RWPE1 (cell line): Measurements from ENCODE around the gene TMEM94.

ENCODE experiments used
- CTCF ChIA-PET: fragments of 350-600 bp; sonication (Branson Sonifier 250); formaldehyde crosslinking; extraction: SDS; loops from one replicate; lab custom pipeline; 2021; lab: Yijun Ruan, JAX
- POLR2A ChIA-PET: fragments of 400-600 bp; formaldehyde crosslinking; extraction: SDS; loops from one replicate; lab custom pipeline; 2020; ENCODE audit warnings: antibody characterized with exemption; ENCODE audit not compliant: low non-redundant PET; lab: Yijun Ruan, JAX
- DNase-seq: peaks from one replicate; pipeline ENCODE4 v3.0.0; 2012; ENCODE audit warnings: low spot score
- H3K27ac ChIP-seq: fragments of 450-650 bp; 2 replicates; pipeline ENCODE4 v1.5.1; 2017
- TF ChIP-seq, protein P1 (sequence below): fragments of 450-650 bp; conservative IDR thresholded peaks from 2 replicates; pipeline ENCODE4 v1.5.1; 2017; ENCODE audit warnings: low read depth, mild to moderate bottlenecking

Gene TMEM94

DNA sequence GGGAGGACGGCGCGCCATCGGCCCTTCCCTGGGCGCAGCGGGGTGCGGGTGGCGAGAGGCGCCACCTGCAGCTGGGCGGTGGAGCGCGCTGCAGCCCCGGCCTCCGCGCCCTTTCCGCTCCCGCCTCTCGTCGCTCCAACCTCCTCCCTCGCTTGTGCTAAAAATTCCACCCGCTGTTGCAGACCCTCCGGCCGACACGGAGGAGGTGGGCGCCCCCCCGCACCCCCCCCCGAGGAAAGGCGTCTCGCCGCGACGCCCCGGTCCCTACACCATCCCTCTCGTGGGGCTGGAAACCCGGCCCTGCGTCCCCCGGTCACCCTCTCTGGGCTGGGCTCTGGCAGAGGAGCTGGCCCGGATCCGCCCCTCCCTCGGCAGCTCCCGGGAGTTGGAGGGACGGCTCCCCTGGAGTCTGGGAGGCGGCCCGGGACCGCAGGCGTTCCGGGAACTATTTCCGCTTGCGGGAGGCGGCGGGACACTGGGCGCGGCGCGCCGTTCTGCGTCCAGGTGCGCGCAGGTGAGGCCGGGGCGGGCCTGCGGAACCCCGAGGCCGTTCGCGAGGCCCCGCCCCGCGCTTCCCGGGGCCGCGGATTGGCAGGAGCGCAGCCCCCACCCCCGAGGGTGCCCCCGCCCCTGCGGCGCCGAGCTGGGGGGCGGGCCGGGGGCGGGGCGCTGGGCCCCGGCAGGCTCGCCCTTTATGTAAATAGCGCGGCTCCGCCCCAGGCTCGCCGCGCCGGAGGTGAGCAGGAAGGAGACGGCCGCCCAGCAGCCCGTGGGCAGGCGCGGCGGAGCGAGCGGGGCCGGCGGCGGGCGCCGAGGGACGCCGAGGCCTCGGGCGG is 68.8 kb downstream of the TMEM94 start, which contains the start of gene LLGL2:
Gene LLGL2 (plus strand): TSS at position 728 of the 836 bp plus-strand sequence. CDS start 17,730 bp downstream, outside the sequence.
- H3K27ac ChIP-seq, result peak within 1 kb of the TSS; percentile 78
- CTCF ChIA-PET, result interaction anchor here (0.7 kb wide), 3 partner anchors 25 to 325 kb away, joined by 4 to 5 read pairs (median 4); no protein-coding TSS in a partner anchor
- TF ChIP-seq, protein P1, sequence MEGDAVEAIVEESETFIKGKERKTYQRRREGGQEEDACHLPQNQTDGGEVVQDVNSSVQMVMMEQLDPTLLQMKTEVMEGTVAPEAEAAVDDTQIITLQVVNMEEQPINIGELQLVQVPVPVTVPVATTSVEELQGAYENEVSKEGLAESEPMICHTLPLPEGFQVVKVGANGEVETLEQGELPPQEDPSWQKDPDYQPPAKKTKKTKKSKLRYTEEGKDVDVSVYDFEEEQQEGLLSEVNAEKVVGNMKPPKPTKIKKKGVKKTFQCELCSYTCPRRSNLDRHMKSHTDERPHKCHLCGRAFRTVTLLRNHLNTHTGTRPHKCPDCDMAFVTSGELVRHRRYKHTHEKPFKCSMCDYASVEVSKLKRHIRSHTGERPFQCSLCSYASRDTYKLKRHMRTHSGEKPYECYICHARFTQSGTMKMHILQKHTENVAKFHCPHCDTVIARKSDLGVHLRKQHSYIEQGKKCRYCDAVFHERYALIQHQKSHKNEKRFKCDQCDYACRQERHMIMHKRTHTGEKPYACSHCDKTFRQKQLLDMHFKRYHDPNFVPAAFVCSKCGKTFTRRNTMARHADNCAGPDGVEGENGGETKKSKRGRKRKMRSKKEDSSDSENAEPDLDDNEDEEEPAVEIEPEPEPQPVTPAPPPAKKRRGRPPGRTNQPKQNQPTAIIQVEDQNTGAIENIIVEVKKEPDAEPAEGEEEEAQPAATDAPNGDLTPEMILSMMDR, result peak; percentile 75
- DNase-seq, result peak; percentile 98
- POLR2A ChIA-PET, result interaction anchor here (0.6 to 1.6 kb wide), 10 partner anchors 9 to 876 kb away, joined by 3 to 13 read pairs (median 3); partner anchors contain the start of gene TSEN54

DNA sequence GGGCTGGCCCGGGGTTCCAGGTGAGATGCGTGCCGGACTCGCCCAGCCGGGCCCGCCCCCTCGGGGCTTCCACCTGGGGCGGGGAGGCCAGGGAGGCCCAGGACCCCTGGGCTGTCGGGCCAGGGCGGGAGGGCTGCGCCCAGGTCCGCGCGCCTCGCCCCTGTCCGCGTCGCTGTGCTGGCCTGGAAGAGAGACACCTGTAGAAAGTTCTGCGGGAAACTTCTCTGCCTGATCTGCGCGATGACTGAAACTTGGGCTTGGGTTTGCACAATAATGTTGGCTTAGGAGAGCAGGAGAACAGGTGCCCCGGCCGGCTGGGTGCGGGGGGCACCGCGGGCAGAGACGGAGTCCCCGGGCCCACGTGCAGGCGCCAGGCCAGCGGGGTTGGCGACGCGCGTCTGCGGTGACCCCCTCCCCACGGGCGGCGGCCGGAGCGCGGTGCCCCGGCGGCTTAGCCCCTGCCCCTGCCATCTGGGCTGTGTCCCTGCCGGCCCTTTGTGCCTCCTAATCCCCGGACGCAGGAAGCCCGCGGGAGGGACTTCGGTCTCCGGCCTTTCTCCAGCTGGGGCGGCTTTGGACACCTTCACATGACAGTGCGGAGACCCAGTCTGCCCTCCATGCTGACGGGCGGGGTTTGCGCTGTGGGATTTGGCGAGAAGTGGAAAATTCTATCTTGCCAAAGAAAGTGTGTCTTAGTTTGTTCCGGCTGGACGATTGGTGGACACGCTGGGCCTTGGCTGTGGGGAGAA is 69.5 kb downstream of the TMEM94 start:
- peak overlapping the region; percentile 78 for H3K27ac ChIP-seq
- DNase-seq, result no peak
- ChIA-PET POLR2A (interaction anchor here (1.0 to 1.6 kb wide), 3 partner anchors 9 to 55 kb away, joined by 3 to 13 read pairs (median 3); partner anchors contain the start of gene TSEN54), CTCF (interaction anchor here (0.6 kb wide), 1 partner anchor 24 kb away, joined by 4 read pairs; no protein-coding TSS in a partner anchor)
- TF ChIP-seq, protein P1, result no peak

DNA sequence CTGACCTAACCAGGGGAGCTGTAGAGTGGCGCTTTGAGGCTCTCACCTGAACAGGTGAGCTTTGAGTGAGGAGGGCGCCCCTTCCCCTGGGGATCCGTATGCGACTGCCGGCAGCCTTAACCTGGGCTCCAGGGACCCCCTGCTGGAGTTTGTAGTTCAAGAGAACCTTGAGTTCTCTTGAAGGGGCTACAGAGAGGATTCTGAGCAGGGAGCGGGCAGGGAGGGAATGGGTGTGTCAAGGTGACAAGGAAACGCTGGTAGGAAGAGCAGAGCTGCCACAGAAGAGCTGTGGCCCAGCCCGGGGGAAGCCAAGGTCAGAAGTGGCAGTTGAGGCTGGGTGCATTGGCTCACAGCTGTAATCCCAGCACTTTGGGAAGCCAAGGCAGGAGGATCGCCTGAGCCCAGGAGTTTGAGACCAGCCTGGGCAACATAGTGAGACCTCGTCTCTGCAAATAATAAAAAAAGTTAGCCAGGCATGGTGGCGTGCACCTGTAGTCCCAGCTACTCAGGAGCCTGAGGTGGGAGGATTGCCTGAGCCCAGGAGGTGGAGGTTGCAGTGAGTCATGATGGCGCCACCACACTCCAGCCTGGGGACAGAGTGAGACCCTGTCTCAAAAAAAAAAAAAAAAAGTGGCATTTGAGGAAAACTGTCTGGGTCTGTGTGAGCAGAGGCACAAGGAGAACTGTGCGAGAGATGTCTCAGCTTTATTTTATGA is 70.3 kb downstream of the TMEM94 start:
- no peak for DNase-seq
- ChIA-PET POLR2A (interaction anchor here (0.6 to 1.2 kb wide), 2 partner anchors 10 to 119 kb away, joined by 3 read pairs; partner anchors contain the start of gene TSEN54), CTCF (interaction anchor here (0.6 kb wide), 1 partner anchor 23 kb away, joined by 4 read pairs; no protein-coding TSS in a partner anchor)
- H3K27ac ChIP-seq, result no peak overlapping the region
- TF ChIP-seq, protein P1, result no peak

DNA sequence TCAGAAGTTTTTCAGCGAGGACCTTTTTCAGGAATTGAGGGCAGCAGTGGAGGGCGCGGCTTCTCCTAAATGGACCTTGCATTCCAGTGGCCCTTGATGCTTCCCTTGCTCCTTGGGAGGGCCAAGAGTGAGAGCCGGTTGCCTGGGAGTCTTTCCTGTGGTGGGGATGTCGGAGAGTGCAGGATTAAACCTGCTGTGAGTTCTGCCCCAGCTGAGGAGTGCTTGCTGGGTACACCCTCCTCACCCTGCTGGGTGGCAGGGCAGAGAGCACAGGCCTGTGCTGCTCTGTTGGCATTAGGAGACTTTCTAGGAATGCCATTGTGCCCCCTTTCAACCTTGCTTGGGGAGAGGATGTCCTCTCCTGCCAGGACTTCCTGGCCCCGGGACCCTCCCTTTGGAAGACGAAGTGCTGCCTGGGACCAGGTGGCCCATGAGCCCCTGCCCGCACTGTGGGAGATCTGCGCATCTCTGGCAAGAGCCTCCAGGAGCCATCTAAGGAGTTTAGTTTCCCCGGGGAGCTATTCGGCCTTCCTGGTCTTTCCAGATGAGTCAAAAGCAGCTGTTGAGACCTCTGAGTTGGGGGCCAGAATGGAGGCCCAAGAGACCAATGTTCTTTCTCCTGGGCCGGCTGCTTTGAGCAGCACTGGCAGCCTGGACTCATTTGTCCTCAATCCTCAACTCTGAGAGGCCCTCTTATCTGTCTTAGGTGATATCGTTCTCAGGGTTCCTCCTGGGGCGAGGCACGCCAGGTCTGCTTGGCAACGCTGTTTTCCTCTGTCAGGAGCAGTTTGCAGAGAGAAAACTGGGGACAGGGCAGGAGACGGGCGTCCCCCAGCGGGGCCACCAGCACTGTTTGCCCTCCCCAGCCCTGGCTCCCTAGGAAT is 74.6 kb downstream of the TMEM94 start:
- ChIA-PET CTCF (interaction anchor here (0.5 kb wide), 1 partner anchor 17 kb away, joined by 4 read pairs; no protein-coding TSS in a partner anchor), POLR2A (interaction anchor here (1.1 kb wide), 1 partner anchor 18 kb away, joined by 3 read pairs; no protein-coding TSS in a partner anchor)
- TF ChIP-seq, protein P1, result no peak
- DNase-seq, result no peak
- H3K27ac ChIP-seq, result no peak overlapping the region

DNA sequence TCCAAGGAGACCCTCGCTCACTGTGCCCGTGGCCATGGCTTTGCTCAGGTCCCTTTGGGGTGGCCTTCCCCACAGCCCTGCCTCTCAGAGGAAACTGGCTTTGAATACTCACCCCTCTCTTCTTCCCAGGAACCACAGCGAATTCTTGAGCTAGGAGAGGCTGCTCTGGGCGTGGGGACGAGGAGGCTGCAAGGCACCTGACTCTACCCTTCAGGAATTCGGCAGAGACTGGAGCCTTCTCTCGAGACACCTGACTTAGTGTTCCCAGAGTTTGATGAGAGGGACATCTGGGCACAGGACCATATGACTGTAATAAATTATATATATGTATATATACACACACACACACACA is 75.3 kb downstream of the TMEM94 start:
- peak; percentile 72 for DNase-seq
- CTCF ChIA-PET, result interaction anchor here (0.5 to 0.6 kb wide), 2 partner anchors 18 to 1003 kb away, joined by 3 to 4 read pairs; no protein-coding TSS in a partner anchor
- H3K27ac ChIP-seq, result no peak overlapping the region
- TF ChIP-seq, protein P1, result no peak
- POLR2A ChIA-PET, result interaction anchor here (0.5 to 1.1 kb wide), 3 partner anchors 16 to 49 kb away, joined by 3 to 4 read pairs (median 3); partner anchors contain the start of gene TSEN54
